GM18861 (cell line): Measurements from ENCODE around the gene SPG21.

Experiments
- ATAC-seq: cut with Tn5 transposase; IDR thresholded peaks from one replicate; pipeline ENCODE4 v1.9.1; 2021; ENCODE audit not compliant: unreplicated experiment

Gene SPG21

DNA sequence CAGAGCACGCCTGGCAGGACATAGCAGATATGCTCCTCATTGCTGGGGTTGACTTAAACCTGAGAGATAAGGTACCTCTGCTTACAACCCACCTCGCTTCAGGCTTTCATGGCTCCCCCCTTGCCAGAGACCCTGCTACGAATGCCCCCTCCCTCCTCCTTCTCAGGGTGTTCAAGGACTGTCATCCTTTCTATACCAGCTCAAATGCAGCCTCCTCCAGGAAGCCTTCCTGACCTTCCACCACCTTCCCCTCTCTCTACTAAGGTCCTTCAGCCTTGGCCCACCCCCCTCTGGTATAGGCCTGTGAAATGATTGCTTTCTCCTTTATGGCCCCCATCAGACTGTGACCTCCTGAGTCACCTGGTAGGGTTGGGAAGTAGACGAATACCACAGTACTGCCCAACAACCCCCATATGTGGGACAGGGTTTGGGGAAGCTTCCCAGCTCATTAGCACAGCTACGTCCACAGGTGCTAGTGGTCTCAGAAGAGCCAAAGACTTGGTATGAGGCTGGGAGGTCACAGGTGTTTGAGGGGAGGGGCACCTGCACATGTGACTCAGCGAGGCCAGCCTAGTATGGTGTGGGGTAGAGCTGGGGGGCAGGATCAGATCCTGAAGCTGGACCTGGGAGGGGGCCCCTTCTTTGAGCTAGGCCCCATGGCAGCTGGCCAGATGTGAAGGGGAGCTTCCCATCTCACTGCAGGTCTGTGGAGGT, 46.0 kb downstream of the SPG21 start:
- ATAC-seq, result no peak

DNA sequence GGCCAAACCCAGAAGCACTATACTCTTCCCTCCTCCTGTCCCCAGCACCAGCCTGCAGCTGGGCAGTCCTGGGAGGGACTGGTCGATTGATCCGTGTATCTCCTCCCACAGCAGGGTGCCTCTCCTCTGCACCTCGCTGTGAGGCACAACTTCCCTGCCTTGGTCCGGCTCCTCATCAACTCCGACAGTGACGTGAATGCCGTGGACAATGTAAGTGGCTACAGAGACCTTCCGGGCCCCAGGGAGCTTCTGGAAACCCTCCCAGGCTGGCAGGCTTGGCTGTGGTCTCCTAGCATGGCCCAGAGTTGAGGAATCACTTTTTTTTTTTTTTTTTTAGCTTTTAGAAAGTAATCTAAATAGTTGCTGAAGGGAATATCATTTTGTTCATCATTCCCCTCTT, 47.4 kb downstream of the SPG21 start:
- ATAC-seq, result no peak

DNA sequence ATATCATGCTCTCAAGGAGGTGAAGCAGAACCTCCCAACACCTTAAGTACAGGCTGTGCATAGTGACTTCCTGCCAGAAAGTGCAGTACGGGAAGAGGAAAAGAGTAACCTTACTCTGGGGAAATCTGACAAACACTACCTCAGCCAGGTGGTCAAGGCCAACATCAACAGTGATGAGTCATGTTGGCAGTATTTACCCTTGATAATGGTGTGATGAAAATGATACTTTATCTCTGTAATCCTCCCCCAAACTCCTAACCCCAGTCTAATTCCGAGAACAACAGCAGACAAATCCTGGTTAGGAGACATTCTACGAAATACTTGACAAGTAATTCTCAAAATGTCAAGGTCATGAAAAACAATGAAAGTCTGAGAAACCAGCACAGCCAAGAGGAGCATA, 51.5 kb downstream of the SPG21 start:
- no peak for ATAC-seq

DNA sequence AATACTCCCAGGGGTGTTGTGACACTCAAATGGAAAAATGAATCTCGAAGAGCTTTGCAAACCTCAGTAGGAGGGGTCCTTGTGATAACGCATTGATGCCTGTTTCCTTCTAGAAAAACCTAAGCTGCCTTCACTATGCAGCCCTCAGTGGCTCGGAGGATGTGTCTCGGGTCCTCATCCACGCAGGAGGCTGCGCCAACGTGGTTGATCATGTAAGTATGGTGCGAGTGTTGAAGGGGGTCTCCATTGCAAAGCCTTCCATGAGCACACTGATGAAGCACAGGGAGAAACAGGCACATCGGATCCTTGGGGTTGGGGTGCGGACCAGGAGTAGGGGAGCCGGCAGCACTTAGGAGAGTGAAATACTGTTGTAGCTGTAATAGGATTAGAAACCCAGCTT, 55.7 kb downstream of the SPG21 start:
- no peak for ATAC-seq

DNA sequence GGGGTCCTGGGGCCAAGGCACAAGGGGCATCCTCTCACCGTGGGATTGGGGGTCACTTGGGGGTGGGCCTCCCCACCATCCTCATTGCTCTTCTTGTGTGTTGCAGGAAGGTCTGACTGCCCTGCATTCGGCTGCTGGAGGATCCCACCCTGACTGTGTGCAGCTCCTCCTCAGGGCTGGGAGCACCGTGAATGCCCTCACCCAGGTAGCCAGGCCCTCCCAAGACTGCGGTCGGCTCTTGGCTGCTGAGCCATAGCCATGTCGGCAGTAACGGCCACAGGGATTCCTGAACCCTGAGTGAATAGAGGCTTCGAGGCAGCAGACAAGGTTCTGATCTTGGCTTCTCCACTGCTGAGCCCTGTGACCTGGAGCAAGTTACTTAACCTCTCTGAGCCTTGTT, 58.3 kb downstream of the SPG21 start:
- ATAC-seq, result no peak

DNA sequence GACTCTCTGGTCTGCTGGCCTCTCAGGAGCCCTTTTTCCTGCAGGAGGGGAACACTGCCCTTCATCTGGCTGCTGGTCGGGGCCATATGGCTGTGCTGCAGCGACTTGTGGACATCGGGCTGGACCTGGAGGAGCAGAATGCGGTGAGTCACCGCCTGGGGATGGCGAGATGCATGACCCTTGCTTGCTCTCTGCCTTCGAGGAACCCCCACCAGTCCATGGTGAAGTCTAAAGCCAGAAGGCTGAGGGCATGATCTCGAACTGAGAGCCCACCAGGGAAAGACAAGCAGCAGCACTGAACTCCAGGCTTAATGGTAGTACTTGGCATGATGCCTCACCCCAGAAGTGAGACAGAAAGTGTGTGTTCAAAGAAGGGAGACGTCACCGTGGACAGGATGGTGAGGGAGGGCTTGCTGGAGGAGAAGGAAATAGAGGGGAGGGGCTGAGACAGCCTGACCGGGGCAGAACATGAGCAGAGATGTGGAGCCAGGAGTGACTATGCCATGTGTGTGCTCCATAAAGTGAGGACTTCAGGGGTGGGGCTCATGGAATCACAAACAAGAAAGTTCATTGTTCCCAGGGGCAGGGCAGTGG, 58.8 kb downstream of the SPG21 start:
- no peak for ATAC-seq

DNA sequence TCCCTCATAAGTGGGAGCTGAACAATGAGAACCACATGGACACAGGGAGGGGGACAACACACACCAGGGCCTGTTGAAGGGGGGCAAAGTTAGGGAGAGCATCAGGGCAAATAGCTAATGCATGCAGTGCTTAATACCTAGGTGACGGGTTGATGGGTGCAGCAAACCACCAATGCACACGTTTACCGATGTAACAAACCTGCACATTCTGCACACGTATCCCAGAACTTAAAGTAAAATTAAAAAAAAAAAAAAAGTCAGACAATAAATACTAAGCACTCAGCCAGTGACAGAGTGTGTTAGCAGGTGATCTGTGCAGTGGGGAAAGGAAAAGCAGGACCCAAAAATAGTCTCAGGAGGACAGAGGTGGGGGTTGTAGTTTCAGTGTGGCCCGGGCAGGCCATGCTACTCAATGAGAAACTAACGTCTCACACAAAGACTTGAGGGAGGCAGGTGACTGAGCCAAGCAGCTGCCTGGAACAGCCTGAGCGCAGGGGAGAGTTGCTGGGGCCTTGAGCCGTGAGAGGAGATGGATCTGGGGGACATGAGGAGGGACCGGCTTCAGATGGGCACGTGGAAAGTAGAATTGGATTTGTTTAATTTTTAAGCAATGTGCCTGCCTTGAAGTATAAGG, 59.6 kb downstream of the SPG21 start:
- ATAC-seq, result no peak

DNA sequence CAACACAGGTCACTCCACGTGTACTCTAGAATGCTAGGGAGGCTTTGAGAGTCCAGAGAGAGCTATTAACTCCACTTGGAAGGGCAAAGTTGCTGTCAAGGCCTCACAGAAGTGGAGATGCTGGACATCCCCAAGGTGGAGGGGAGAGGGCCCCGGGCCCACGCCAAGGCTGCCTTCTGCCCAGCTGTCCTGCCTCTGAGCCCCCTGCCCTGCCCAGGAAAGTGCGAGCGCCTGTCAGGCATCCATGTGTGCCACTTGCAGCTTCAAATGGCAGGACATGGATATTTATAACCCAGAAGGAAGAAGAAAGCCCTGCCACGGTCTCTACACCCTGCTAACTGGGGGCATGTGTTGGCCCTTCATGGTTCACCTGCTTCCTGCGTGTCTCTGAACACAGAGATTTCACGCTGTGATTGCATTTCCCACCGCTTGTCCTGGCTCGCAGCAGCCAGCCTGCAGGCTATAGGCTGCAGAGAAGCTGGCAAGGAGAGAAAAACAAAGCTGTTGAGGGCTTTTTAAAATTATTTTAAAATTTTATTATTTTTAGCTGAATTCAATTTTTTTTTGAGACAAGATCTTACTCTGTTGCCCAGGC, 61.0 kb downstream of the SPG21 start:
- ATAC-seq, result no peak

DNA sequence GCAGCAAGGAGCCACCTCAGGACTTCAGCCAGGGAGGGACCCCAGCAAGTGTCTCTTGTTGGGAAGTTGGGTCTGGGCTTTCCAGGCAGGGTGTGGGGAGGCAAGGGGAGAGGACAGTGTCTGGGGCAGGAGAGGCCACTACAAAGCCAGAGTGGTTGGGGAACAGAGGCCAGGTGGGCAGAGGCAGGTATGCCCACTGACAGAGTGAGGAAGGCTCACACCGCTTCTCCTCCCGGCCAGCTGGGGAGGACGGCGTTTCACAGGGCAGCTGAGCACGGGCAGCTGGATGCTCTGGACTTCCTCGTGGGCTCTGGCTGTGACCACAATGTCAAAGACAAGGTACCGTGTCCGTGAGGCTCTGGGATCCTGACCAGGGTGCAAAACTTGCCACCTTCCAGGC, 63.1 kb downstream of the SPG21 start:
- ATAC-seq, result no peak

DNA sequence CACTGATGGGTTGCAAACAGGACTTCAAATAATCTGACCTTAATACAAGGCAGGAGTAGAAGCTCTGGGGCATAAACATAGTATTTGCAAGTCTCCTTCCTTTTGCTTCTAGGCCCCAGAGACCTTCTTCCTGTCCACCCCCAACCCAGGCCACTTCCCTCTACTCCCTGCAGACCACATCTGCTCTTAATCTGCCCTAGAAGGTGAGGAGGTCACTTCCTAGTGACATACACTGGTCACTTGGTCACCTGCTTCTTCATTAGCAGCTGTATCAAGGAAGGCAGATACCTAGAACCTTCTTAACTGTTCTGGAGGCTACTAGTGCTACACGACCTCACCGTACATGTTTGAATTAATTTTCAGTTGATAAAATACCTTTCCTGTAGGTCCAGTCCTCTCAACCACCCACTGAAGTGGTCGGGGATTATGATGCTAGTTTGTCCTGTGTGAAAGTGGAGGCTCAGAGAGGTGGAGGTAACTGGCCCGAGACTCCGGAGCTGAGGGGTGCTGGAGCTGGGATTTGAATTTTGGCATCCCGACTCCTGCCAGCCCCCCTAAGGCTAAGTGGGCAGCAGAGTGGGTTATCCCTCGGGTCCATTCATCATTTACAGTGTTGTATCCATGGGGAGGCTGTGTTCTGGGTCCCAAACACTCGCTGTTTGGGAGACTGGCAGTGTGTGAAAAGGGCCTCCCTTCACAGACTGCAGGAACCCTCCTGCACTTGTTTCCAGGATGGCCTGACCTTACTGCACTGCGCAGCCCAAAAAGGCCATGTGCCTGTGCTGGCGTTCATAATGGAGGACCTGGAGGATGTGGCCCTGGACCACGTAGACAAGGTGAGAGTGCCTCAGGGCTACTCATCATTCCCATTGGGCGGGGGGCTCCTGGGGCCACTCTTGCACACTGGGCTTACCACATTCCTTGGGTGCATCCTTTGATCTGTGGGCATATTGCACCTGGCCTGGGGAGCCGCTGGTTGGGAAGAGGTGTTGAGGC, 64.1 kb downstream of the SPG21 start:
- ATAC-seq, result no peak

DNA sequence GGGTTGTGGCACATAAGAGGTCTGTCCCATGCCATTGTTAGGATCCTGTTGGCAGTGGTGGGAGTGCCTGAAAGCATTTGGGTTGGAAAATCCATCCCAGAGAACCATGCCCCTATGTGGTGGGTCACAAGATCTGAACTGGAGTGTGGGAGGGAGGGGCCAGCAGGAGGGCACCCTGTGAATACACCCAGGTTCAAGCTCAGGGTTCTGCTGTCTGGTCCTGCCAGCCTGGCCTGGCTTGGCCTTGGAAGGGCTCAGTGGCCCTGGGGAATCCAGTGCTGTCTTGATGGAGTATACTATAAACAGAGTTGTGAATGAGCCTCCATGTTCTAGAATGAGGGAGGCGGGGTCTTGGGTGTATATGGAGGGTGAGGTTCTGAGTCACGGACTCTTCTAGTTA, 66.2 kb downstream of the SPG21 start:
- no peak for ATAC-seq

DNA sequence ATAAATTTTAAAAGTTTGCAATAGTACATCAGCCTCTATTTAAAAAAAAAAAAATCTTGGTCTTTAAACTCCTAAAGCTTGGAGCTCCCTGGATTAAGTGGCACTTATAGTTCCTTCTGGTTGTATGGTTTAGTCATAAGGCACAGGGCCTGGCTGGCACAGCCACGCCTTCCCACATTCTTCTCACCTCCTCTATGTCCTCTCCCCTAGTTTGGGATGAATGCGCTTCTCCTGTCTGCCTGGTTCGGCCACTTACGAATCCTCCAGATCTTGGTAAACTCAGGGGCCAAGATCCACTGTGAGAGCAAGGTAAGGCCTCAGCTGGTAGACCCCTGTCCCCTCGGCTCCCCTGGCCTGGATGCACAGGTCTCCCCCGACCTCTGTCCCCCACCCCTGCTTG, 68.0 kb downstream of the SPG21 start:
- ATAC-seq, result no peak

DNA sequence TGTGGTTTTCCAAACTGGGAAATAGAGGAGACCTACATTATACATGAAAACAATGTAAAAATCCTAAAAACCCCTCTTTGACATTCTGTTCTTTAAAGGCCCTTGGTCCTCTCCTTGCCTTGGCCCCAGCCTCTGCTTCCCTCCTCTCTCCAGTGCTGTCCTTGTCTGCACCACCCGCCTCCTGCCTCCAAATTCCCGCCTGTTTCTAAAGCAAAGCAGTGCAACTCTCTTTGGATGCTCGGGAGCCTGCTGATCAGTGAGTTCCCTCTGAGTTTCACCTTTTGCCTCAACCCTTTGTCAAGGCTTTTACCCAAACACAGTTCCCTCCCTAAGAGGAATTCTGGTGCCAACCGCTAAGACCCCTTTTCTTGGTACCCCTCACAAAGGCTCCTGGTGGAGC, 70.0 kb downstream of the SPG21 start:
- ATAC-seq, result no peak

DNA sequence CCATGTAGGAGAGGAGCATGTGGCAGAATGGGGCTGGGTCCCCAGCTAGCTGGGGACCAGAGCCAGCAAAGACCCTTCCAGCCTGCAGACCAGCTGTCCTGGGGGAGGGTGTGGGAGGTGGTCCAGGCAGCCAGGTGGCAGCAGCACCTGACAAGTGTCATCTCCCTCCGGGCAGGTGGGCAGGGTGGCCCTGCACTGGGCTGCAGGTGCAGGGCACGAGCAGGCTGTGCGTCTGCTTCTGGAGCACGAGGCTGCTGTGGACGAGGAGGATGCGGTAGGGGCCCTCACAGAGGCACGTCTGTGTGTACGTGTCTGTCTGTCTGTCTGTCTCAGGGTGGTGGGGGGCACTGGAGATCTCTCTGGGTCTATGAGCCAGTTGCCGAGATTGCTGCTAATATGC, 72.5 kb downstream of the SPG21 start:
- ATAC-seq, result no peak

DNA sequence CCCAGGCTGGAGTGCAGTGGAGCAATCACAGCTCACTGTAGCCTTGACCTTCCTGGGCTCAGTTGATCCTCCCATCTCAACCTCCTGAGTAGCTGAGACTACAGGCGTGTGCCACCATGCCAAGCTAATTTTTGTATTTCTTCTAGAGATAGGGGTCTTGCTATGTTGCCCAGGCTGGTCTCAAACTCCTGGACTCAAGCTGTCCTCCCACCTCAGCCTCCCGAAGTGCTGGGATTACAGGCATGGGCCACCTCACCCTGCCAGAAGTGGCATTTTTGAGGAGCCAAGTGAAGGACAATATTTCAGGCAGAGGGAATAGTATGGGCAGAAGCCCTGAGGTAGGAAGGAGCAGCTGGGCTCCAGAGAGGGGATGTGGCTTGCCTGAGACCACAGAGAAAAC, 73.3 kb downstream of the SPG21 start:
- ATAC-seq, result no peak

DNA sequence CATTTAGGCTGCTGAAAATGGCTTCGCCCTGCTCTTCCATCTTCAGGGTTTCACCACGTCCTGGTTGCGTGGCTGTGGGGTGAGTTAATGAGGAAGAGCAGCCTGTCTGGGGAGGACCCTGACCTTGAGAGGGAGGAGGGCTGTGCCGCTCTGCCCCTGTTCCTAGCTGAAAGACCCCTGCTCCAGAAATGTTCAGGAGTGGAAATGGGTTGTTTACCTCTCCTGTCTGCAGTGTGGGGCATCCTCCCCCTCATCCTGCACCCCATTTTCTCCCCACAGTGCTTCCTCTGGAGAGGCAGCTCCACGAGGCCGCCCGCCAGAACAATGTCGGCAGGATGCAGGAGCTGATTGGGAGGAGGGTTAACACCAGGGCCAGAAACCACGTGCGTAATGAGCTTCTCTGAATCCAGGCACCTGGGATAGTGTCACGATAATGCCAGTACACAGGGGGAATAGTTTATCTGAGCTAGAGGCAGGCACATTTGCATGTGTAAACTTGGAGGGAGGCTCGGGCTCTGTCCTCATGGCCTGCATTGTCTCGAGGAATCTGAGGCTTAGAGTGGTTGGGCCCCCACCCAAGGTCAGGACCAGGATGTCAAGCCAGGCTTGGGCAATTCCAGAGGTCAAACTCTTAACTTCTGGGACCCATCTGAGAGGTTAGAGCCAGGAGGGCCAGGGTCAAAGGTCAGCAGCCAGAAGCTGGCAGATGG, 74.0 kb downstream of the SPG21 start:
- no peak for ATAC-seq
